GM18951 (cell line): ENCODE measurements around the gene KRT14.
"Not testable (repeated sequence)": the region's sequence is repeated elsewhere in the genome, so short reads cannot be mapped to it uniquely, and the experiment has no call there.

ENCODE experiments used
- POLR2A ChIP-seq: IDR thresholded peaks from 4 replicates; pipeline ENCODE4 v1.6.1; 2011; ENCODE audit warnings: mild to moderate bottlenecking; ENCODE audit not compliant: insufficient read length, insufficient read depth; ENCODE audit errors: extremely low read depth
- in situ Hi-C: fragments of 300-500 bp; cut with MboI; formaldehyde crosslinking; loops from one replicate; pipeline ENCODE4 v1.12.0; 2022; ENCODE audit warnings: low sequenced_read_pairs, mixed read lengths, inconsistent platforms; ENCODE audit not compliant: unreplicated experiment

The KRT14 gene

GRCh38 chr17:41586863-41587495, at the start of gene KRT14:
TSS of gene KRT14 (minus strand) at chr17:41586895. CDS start at chr17:41586834, 61 bp downstream.
- TF ChIP-seq POLR2A, result no peak
- in situ Hi-C loops, result no loop called here

- TF ChIP-seq POLR2A, result no peak
- in situ Hi-C loops, result no loop called here
Observed at GRCh38 chr17:41635121-41636097, 48.7 kb upstream of the KRT14 start.

GRCh38 chr17:41634639-41635038, 47.9 kb upstream of the KRT14 start:
- no peak for TF ChIP-seq POLR2A
- in situ Hi-C loops, result no loop called here

GRCh38 chr17:41633556-41634199, 47.0 kb upstream of the KRT14 start:
- no peak for TF ChIP-seq POLR2A
- in situ Hi-C loops, result no loop called here

GRCh38 chr17:41632482-41633105, 45.9 kb upstream of the KRT14 start:
- in situ Hi-C loops, result no loop called here
- TF ChIP-seq POLR2A, result no peak

GRCh38 chr17:41631898-41632285, 45.2 kb upstream of the KRT14 start:
- no peak for TF ChIP-seq POLR2A
- in situ Hi-C loops, result no loop called here

- in situ Hi-C loops, result no loop called here
Observed at GRCh38 chr17:41631025-41631897, 44.6 kb upstream of the KRT14 start.

GRCh38 chr17:41629826-41630670, 43.4 kb upstream of the KRT14 start:
- no peak for TF ChIP-seq POLR2A
- in situ Hi-C loops, result no loop called here

More at GRCh38 chr17:41631025-41631897, 44.6 kb upstream of the KRT14 start:
- TF ChIP-seq POLR2A, result no peak

- no peak for TF ChIP-seq POLR2A
- in situ Hi-C loops, result no loop called here
Observed at GRCh38 chr17:41629316-41629715, 42.6 kb upstream of the KRT14 start.

GRCh38 chr17:41628621-41629255, 42.0 kb upstream of the KRT14 start:
- in situ Hi-C loops, result not testable (repeated sequence)

GRCh38 chr17:41628073-41628370, 41.3 kb upstream of the KRT14 start:
- in situ Hi-C loops, result not testable (repeated sequence)
